HS-27A (cell line): ENCODE measurements around the gene CAMK2B.
"Not testable (repeated sequence)": the region's sequence is repeated elsewhere in the genome, so short reads cannot be mapped to it uniquely, and the experiment has no call there.

ENCODE experiments used
- DNase-seq: peaks from one replicate; pipeline ENCODE4 v3.0.0-alpha.2; 2012; ENCODE audit warnings: low read depth, missing footprints

The CAMK2B gene

GRCh38 chr7:44189286-44189992 is 136.0 kb downstream of the CAMK2B start, which contains the start of gene GCK:
GCK (minus strand) TSS chr7:44189439; CDS start chr7:44188953, 486 bp downstream.
- no peak for DNase-seq

GRCh38 chr7:44188480-44189225 is 136.7 kb downstream of the CAMK2B start:
- no peak for DNase-seq

- DNase-seq, result no peak
These were observed 137.6 kb downstream of the CAMK2B start for GRCh38 chr7:44187636-44188416.

GRCh38 chr7:44186736-44187135 is 138.7 kb downstream of the CAMK2B start:
- no peak for DNase-seq

GRCh38 chr7:44185729-44186128 is 139.7 kb downstream of the CAMK2B start:
- no peak for DNase-seq

- no peak for DNase-seq
These were observed 140.4 kb downstream of the CAMK2B start for GRCh38 chr7:44184873-44185446.

GRCh38 chr7:44184206-44184872 is 141.1 kb downstream of the CAMK2B start:
- DNase-seq, result no peak

- no peak for DNase-seq
These were observed 142.0 kb downstream of the CAMK2B start for GRCh38 chr7:44183386-44183785.

GRCh38 chr7:44182827-44183226 is 142.6 kb downstream of the CAMK2B start:
- no peak for DNase-seq

- no peak for DNase-seq
These were observed 144.8 kb downstream of the CAMK2B start for GRCh38 chr7:44180631-44181030.

GRCh38 chr7:44177570-44178131 is 147.7 kb downstream of the CAMK2B start:
- DNase-seq, result no peak

GRCh38 chr7:44176486-44176885 is 148.9 kb downstream of the CAMK2B start:
- DNase-seq, result no peak

- DNase-seq, result no peak
These were observed 149.7 kb downstream of the CAMK2B start for GRCh38 chr7:44175730-44176129.

GRCh38 chr7:44174694-44174948 is 150.8 kb downstream of the CAMK2B start:
- not testable (repeated sequence) for DNase-seq

- no peak for DNase-seq
These were observed 151.3 kb downstream of the CAMK2B start for GRCh38 chr7:44173911-44174693.

- no peak for DNase-seq
These were observed 152.5 kb downstream of the CAMK2B start for GRCh38 chr7:44172803-44173424.

- DNase-seq, result no peak
These were observed 153.0 kb downstream of the CAMK2B start for GRCh38 chr7:44172352-44172751.

GRCh38 chr7:44171901-44172300 is 153.5 kb downstream of the CAMK2B start:
- not testable (repeated sequence) for DNase-seq

GRCh38 chr7:44167920-44168319 is 157.5 kb downstream of the CAMK2B start:
- DNase-seq, result no peak
